Posterior cingulate gyrus (tissue), 11 donors: Measurements from ENCODE around the gene GCHFR.
A peak's percentile ranks its signal among the peaks of the same experiment; 100 is the strongest.

Experiments
- DNase-seq, 10 donors: peaks; one replicate each; pipeline versions ENCODE4 v3.0.0 to v3.0.0-alpha.2; 2020 to 2021; ENCODE audit warnings: mixed read lengths in 3 of 10
- intact Hi-C: fragments of 100-400 bp; cut with DNase I; formaldehyde crosslinking; loops from one replicate; pipeline ENCODE4 v1.15.1; 2023

Gene GCHFR

GRCh38 chr15:40763801-40764628, at the start of gene GCHFR:
TSS of gene GCHFR (plus strand) at chr15:40764068. CDS start at chr15:40764181, 113 bp downstream.
- intact Hi-C loops: no loop called here
- DNase-seq: peak in 8 of 10 donors; percentile 35 to 94 (median 64)

GRCh38 chr15:40714144-40714543, 49.7 kb upstream of the GCHFR start:
- intact Hi-C loops: no loop called here
- no peak for DNase-seq

- no peak for DNase-seq
Observed at GRCh38 chr15:40716165-40716564, 47.7 kb upstream of the GCHFR start.

DNA sequence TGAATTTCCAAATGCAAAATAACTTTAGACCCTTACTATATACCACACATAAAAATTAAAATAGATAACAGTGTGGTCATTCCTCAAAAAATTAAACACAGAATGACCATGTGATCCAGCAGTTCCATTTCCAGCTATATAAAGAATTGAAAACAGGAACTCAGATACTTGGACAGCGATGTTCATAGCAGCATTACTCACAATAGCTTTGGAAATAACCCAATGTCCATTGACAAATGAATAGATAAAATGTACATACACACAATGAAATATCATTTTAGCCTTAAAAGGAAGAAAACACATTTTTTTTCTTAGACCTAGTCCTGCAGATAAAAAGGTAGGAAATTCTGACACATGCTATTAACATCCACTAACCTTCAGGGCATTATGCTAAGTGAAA, 42.2 kb upstream of the GCHFR start:
- intact Hi-C loops: no loop called here
- no peak for DNase-seq

More at GRCh38 chr15:40716165-40716564, 47.7 kb upstream of the GCHFR start:
- intact Hi-C loops: no loop called here

DNA sequence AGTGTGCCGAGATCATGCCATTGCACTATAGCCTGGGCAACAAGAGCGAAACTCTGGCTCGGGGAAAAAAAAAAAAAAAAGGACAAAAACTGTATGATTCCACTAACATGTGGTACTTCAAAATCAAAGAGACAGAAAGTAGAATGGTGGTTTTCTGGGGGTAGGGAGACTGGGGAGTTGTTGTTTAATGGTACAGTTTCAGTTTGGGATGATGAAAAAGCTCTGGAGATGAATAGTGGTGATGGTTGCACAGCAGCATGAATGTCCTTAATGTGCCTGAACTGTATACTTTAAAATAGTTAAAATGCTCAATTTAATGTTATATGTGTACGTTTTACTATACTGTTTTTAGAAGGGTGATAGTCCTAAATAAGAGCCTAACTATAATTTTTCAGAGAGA, 41.5 kb upstream of the GCHFR start:
- intact Hi-C loops: no loop called here
- DNase-seq: no peak

- no peak for DNase-seq
- intact Hi-C loops: no loop called here
Observed at GRCh38 chr15:40722934-40723333, 40.9 kb upstream of the GCHFR start.

DNA sequence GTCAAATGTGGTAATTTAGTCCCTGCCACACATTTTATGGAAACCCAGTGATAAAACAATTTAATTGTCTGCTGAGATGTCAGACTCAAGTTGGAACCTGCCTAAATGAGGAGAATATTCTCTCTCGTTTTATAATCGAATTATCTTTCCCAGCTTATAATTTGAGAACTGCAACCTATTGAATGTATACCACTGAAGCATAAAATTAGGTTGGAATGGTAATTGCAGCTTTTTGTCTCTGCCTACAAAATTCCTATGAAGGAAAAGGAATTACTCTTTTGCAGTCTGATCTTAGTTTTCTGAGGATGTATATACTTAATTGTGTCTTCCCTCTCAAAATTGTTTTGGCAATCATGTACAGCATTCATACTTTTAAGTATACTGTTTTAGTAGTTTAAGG, 39.9 kb upstream of the GCHFR start:
- no peak for DNase-seq

DNA sequence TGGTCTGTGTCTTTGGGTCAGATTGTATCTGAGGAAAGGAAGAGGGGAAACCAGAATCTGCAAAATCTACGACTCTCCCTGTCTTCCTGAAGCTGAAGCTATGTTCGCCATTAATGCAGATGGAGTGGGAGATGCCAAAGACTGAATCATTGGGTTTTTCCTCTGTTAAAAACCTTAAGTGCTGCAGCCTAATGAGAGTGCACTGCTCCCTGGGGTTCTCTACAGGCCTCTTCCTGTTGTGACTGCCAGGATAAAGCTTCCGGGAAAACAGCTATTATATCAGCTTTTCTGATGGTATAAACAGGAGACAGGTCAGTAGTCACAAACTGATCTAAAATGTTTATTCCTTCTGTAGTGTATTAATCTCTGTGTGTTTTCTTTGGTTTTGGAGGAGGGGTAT, 32.8 kb upstream of the GCHFR start:
- no peak for DNase-seq
- intact Hi-C loops: no loop called here

More for the DNA sequence above, 39.9 kb upstream of the GCHFR start:
- intact Hi-C loops: no loop called here

GRCh38 chr15:40736575-40736974, 27.3 kb upstream of the GCHFR start:
- intact Hi-C loops: no loop called here
- no peak for DNase-seq

DNA sequence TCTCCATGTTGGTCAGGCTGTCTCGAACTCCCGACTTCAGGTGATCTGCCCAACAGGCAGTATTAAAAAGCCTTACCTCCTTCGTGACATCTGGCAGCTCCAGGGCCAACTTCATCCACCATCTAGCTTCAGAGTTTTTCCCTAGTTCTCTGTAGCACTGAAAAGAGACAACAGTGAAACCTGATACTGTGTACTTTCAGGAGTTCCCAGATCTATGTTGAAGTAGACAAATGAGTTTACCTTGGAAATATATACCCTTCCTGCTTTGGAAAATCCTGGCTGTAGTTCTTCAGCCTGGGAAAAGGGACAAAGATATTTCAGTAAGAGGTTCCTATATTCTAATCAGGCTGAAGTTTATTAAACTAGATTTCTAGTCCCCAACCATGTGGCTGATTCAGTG, 26.8 kb upstream of the GCHFR start:
- no peak for DNase-seq
- intact Hi-C loops: no loop called here

DNA sequence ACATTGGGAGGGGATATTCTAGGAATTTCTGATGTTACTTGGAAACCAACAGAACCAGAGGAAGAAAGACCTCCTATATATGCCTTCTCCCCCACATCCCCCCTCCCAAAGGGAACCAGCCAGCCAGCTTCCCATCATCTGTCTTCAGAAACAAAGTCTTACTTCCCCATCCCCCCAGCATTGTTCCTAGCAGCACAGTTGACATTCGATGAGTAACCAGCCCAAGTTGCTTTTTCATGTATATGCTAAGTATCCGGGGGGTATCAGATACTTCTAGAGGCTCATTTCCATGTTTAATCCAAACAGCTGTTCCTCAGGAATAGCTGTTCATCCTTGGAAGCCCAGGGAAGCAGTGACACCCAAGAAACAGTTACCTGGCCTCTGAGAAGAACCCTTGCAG, 24.8 kb upstream of the GCHFR start:
- intact Hi-C loops: no loop called here
- DNase-seq: no peak

DNA sequence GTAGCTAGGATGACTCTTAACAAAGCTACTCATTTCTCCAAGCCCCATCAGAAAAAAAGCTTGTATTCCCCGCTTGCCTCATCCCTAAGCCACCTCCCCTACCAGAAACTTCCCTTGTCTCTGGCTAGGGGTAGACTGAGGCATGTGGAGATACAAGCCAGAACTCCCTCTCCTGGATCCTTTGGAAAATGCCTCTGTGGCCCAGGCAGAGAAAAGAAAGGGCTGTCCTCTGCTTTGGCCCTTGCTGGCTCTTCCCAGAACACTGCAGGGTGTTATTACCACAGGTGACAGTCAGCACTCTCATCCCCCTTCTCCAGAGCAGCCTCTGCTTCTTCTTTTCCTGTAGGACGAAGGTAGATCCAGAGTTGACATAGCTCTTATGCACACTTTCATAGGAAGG, 24.0 kb upstream of the GCHFR start:
- no peak for DNase-seq
- intact Hi-C loops: no loop called here

DNA sequence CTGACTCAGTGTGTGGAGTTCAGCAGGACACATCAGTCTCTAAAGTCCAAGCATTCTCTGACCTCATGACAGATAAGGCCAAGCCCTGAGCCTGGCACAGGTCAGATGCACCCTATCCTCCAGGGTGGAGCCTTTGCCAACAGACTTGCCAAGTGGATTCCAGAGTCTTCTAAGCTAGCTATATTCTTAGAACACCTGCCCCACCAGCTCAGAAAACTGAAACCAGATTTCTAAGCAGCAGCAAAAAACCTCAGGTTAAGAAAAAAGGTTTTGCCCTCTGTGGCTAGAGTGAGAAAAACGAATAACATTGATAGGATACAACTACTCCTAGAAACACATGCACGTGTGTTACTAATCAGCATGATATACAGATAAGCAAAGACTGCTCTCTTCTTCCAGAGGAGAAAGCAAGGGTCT, 20.4 kb upstream of the GCHFR start:
- DNase-seq: peak in 1 of 10 donors; percentile 11

DNA sequence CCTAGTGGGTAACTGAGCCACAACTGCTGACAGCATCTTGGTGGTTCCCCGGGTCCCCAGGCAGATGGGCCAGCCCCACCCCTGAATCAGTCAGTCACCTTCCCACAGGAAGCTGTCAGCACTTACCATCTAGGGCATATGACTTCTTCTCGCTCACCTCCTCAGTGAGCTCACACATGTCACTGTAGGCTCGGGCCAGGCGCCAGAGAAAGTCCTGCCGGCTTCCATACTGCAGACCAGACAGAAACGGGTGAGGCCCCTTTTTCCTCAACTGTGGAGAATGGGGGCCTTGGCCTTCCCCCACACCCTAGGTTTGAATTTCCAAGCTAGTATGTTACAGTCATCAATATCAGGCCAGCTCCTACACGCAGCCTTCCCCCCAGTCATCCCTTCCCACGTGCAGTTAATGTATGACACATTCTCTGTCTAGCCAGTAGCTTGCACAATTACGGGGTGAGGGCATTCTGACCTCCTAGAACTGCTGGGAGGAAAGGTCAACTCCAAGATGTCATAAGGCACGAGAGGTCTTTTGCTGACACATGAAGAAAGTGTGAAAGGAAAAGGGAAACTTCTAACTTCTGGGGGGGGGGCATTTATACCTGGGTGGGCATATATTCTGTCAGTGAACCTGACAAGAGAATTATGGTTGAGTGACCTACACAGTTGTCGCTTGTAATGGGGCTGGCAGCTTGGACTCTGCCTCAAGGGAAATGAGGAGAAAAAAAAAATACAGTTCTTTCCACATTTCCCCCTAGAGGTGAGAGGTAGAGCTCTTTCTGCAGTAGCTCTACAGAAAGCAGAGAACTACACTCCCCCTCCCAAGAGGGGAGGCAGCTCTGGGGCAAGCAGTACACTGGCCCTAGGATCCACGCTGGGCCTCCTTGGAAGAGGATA, 19.7 kb upstream of the GCHFR start:
- intact Hi-C loops: no loop called here
- DNase-seq: peak in 1 of 10 donors; percentile 82

More for the DNA sequence above, 20.4 kb upstream of the GCHFR start:
- intact Hi-C loops: no loop called here

DNA sequence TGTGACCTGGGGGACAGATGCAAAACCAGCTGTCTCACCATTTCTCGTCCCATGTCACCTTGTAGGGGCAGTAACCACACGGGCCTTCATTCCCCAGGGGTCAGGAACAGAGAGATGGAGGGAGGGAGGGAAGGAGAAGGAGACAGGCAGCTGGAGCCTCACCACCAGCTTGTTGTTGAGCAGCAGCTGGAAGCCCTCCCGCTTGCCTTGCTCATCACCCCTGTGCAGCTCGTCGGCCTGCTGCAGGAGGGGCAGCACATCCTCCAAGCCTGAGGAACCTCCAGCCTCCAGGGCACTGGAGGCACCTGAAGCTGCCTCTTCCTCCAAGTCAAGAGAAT, 19.1 kb upstream of the GCHFR start:
- intact Hi-C loops: no loop called here
- no peak for DNase-seq

GRCh38 chr15:40746916-40747418, 16.9 kb upstream of the GCHFR start:
- DNase-seq: peak in 1 of 10 donors; percentile 49
- intact Hi-C loops: no loop called here

DNA sequence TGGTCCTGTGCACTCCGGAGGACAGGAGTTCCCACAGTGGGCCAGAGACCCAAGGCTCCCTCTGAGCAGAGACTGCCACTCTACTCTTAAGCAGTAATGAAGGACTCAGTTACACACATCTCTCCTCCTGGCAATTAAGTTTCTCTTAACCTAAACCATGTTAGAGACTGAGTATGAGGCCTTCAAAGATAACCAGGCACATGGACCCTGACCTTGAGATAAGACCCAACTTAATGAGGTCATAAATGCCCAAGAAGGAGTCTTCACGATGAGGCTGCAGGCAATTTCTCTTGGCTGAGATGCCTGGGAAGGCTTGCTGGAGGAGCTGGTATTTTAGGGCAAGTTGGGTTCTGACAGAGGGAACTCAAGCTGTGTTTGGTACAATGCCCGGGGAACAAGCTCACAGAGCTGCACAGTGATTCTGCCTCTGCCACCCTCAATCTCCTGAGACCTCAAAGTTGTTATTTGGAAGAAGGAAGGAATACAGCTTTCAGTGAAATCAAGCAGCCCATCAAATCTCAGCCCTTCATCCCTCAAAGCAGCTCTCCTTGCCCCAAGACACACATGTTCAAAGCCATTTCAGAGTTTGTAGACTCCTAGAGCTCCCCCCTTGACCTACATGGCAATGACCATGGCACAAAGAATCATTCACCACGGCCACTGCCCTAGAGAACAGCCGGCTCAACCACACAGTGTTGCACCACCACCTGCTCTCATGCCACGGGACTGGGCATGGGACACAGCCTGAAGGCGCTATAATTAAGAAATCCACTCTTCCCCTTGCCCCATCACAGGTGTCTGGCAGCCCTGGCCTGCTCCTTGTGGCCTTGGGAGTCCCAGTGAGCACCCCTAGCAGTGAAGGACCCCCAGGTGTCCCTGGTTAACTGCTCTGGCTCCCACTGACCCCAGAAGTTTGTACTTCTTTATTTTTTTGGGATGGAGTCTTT, 15.9 kb upstream of the GCHFR start:
- intact Hi-C loops: no loop called here
- peak in 1 of 10 donors; percentile 67 for DNase-seq

DNA sequence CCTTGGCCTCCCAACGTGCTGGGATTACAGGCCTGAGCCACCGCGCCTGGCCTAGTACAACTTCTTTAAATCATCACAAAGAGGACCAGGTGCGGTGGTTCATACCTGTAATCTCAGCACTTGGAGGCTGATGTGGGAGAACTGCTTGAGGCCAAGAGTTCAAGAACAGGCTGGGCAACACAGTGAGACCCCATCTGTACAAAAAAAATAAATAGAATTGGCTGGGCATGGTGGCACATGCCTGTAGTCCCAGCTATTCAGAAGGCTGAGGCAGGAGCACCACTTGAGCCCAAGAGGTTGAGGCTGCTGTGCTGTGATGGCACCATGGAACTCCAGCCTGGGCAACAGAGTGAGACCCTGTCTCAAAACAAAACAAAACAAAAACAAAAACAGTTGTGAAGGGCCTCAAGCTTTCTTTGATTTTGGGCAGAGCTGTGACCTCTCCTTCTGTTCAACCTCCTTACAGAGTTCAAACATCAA, 14.7 kb upstream of the GCHFR start:
- intact Hi-C loops: no loop called here
- DNase-seq: peak in 1 of 10 donors; percentile 36

GRCh38 chr15:40750885-40751284, 13.0 kb upstream of the GCHFR start:
- DNase-seq: peak in 1 of 10 donors; percentile 49
- intact Hi-C loops: loop anchor here (10.0 kb wide), 1 partner anchor 186 kb away; the partner anchor contains the start of genes CCDC32 and RPUSD2

- intact Hi-C loops: loop anchor here (2.0 to 10.0 kb wide), 2 partner anchors 141 to 187 kb away; partner anchors contain the start of genes CCDC32 and RPUSD2
- DNase-seq: peak in 2 of 10 donors; percentile 89 to 91
Observed at GRCh38 chr15:40751745-40752144, 12.1 kb upstream of the GCHFR start.
